ENCODE measurements around the gene MYL9.

GRCh38 chr20:36582821-36583220, 41.5 kb downstream of the MYL9 start:
- TF ChIP-seq FOSL1 (IDR thresholded peaks at IDR 0.05; ENCODE audit: low read depth) (no peak), CTCF (IDR thresholded peaks at IDR 0.05 in 2 of 3, conservative IDR thresholded peaks at IDR 0.05 in 1 of 3; ENCODE audit: borderline replicate concordance in 1 of 3, insufficient read depth in 1 of 3, low read depth in 2 of 3, low read length in 2 of 3) (no peak), SP1 (IDR thresholded peaks at IDR 0.05; ENCODE audit: low read depth) (no peak), POLR2A (IDR thresholded peaks at IDR 0.05; ENCODE audit: borderline replicate concordance, extremely low read depth, insufficient read depth, insufficient read length) (no peak), POLR2AphosphoS5 (IDR thresholded peaks at IDR 0.05; ENCODE audit: low read depth, low read length) (no peak), TCF7L2 (IDR thresholded peaks at IDR 0.05; ENCODE audit: borderline replicate concordance, extremely low read depth, insufficient read depth, insufficient read length) (no peak), YY1 (IDR thresholded peaks at IDR 0.05; ENCODE audit: extremely low read depth, insufficient replicate concordance, low read depth, low read length) (no peak)

Data from HCT116 (cell line).